GM06990 (cell line): Measurements from ENCODE around the gene KIF26B.
"Not testable (repeated sequence)": the region's sequence is repeated elsewhere in the genome, so short reads cannot be mapped to it uniquely, and the experiment has no call there.

ENCODE experiments used
- DNase-seq: peaks from one replicate; pipeline ENCODE4 v3.0.0-alpha.2; 2011; ENCODE audit not compliant: insufficient read length; ENCODE audit errors: extremely low read depth
- H3K27me3 ChIP-seq: replicated peaks from 2 replicates; pipeline ENCODE4 v1.6.0; 2011; ENCODE audit warnings: low read length; ENCODE audit not compliant: control insufficient read depth, insufficient read depth
- H3K36me3 ChIP-seq: 2 replicates; pipeline ENCODE4 v1.5.1; 2011; ENCODE audit warnings: low read length; ENCODE audit not compliant: control insufficient read depth, insufficient read depth
- H3K4me3 ChIP-seq: replicated peaks from 2 replicates; pipeline ENCODE4 v1.5.1; 2011; ENCODE audit warnings: low read depth, mild to moderate bottlenecking, control low read depth, low read length
- TF ChIP-seq, protein P1 (sequence below): IDR thresholded peaks from 2 replicates; pipeline ENCODE4 v1.5.1; 2011; ENCODE audit warnings: low read length, control low read depth, mild to moderate bottlenecking, inconsistent platforms; ENCODE audit not compliant: insufficient read depth, poor library complexity, severe bottlenecking

The KIF26B gene

DNA sequence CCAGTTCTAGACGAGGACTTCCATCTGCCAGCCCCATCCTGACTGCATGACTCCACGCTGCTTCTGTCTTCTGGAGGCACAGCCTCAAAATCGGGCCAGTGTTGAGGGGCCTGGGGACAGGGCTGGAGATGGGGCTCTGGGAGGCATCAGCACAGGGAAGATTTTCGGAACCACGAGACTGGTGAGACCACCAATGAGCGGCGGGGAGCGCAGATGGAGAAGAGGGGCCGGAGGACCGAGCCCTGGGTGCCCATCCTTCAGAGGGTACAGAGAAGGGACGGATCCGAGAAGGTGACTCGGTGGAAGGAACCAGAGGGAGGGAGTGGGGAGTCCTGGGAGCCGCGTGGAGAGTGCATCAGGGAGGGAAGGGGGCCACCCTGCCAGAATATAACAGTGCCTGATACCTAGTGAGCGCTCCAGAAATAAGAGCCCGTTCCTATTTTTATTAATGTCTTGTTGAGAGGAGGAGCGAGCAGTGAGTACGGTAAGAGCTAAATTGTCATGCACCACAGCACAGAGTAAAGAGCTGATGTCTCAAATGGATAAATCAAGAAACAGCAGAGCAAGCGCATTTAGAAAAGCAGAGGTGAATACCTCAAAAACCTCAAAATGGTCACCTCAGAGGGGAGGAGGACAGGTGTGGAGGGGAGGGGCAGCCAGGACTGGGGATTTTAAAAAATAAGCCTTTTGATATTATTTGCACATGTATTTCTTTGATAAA is 26.2 kb upstream of the KIF26B start:
- H3K4me3 ChIP-seq, result no peak overlapping the region

DNA sequence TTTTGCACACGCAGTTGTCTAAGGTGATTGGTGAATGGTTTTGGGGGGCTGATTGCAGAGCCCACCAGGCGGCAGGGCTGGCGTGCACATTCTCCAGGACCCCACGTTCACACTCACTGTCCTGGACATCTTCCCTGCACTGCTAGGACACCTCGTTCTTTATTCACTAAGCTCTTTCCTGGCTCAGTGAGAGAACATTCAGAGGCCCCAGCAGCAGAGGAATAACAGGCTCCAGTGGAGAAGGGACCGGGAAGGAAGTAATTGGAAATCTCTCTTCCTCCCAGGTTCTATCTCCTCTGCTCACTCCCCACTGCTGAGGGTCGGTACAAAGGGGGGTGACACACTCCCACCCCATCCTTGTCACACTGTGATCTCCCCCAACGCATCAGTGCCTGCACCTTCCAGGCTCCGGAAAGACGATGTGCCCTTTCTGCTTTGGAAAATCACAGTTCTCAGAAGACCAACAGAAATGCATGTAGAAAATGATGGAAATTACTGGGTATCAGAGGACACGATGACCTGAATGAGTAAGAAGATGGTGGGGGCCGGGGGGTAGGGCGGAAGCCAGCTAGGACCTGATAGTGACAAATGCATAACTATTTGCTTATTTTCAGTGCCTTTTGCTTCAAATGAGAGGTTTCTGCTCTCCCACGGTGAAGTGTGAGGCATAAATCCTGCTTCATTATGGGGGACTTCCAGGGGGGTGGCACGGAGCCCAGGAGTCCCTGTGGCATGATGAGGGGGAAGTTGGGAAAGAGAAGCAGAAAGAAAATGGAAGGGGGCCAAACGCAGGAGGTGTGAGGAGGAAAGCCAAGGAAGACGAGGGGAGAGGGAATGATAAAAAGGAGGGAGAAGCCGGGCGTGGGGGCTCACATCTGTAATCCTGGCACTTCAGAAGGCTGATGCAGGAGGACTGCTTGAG is 25.2 kb upstream of the KIF26B start:
- no peaks in the 10 kb centered on the region for H3K36me3 ChIP-seq
- TF ChIP-seq, protein P1, sequence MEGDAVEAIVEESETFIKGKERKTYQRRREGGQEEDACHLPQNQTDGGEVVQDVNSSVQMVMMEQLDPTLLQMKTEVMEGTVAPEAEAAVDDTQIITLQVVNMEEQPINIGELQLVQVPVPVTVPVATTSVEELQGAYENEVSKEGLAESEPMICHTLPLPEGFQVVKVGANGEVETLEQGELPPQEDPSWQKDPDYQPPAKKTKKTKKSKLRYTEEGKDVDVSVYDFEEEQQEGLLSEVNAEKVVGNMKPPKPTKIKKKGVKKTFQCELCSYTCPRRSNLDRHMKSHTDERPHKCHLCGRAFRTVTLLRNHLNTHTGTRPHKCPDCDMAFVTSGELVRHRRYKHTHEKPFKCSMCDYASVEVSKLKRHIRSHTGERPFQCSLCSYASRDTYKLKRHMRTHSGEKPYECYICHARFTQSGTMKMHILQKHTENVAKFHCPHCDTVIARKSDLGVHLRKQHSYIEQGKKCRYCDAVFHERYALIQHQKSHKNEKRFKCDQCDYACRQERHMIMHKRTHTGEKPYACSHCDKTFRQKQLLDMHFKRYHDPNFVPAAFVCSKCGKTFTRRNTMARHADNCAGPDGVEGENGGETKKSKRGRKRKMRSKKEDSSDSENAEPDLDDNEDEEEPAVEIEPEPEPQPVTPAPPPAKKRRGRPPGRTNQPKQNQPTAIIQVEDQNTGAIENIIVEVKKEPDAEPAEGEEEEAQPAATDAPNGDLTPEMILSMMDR, result no peak
- no peak overlapping the region for H3K4me3 ChIP-seq
- no peak for DNase-seq
- no peaks in the 10 kb centered on the region for H3K27me3 ChIP-seq

More for the DNA sequence above, 26.2 kb upstream of the KIF26B start:
- Histone ChIP-seq H3K36me3 (no peaks in the 10 kb centered on the region), H3K27me3 (no peaks in the 10 kb centered on the region)
- no peak for DNase-seq
- TF ChIP-seq, protein P1, result no peak

GRCh38 chr1:245130281-245131025 is 24.3 kb upstream of the KIF26B start:
- H3K4me3 ChIP-seq, DNase-seq, H3K36me3 ChIP-seq, H3K27me3 ChIP-seq: not testable (repeated sequence)

GRCh38 chr1:245131026-245131393 is 23.8 kb upstream of the KIF26B start:
- DNase-seq, result no peak
- no peak overlapping the region for H3K4me3 ChIP-seq
- no peaks in the 10 kb centered on the region for H3K27me3 ChIP-seq
- TF ChIP-seq, protein P1, result no peak
- no peaks in the 10 kb centered on the region for H3K36me3 ChIP-seq

- Histone ChIP-seq H3K36me3 (no peaks in the 10 kb centered on the region), H3K4me3 (no peak overlapping the region), H3K27me3 (no peaks in the 10 kb centered on the region)
- DNase-seq, result no peak
- TF ChIP-seq, protein P1, result no peak
These were observed 22.0 kb upstream of the KIF26B start for GRCh38 chr1:245132771-245133170.
